ENCODE data around the gene IMP3. TPM values are rescaled to one million over a fixed set of nuclear protein-coding genes. Genes with fewer than 3 reads are reported as not detected.
A peak's percentile ranks its signal among the peaks of the same experiment; 100 is the strongest.

Gene IMP3
- total RNA-seq, 6 experiments from 2014 or later: 37.7 to 192 (median 44.4) TPM

DNA sequence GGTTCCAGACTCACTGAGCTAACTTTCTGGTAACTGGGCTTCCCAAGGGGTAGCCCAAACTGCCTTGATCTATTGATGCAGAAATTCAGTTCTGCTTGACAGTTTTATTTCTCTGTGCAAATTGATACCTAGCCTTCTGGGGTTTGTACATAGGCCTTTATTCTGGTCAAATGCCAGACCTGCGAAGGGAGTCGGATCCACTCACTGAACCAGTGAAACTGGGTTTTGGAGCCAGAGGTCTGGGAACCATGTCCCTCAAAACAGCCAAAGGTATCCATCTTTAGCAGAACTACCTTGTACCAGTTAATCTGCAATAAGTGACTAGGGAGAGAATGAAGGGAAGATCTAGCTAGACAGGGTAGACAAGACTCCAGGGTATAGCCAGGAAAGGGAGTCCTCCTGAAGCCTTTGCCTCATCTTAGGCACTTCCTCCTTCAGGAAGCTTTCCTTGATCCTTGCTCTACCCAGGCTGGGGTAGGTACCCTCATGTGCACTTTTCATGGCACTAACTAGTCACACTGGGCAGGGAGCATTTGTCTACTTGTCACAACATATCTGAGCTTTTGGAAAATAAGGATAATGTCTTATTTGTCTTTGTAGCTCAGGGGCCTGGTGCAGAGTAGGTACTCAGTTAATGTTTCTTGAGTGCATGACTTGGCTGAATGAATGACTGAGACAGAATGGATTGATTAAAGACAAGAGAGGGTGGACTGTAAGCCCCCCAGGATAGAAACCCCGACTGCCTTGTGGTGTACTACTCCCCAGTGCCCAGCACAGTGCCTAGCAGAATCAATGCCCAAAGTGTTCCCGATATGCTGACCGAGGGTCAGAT lies 6.3 kb upstream of the IMP3 start:
- 51% methylated on average over 5 of the region's 5 CpGs for WGBS (ENCODE audit: insufficient coverage, low coverage, low lambda C conversion rate, missing lambda C conversion rate)
- Histone ChIP-seq H3K36me3 (no peaks in the 10 kb centered on the region), H3K27me3 (no peaks in the 10 kb centered on the region), H3K27ac (peak overlapping the region; percentile 85 to 98 (median 96)), H3K4me1 (peaks cover 0 to 44% (median 14%) of the 10 kb centered on the region in 4 donors), H3K4me3 (peak overlapping the region; percentile 65 to 94 (median 92)), H3K9me3 (no peaks in the 10 kb centered on the region)
- ATAC-seq (no peak), DNase-seq (no peak)
- intact Hi-C loops (cut with DNase I): no loop called here
- TF ChIP-seq, protein P1, sequence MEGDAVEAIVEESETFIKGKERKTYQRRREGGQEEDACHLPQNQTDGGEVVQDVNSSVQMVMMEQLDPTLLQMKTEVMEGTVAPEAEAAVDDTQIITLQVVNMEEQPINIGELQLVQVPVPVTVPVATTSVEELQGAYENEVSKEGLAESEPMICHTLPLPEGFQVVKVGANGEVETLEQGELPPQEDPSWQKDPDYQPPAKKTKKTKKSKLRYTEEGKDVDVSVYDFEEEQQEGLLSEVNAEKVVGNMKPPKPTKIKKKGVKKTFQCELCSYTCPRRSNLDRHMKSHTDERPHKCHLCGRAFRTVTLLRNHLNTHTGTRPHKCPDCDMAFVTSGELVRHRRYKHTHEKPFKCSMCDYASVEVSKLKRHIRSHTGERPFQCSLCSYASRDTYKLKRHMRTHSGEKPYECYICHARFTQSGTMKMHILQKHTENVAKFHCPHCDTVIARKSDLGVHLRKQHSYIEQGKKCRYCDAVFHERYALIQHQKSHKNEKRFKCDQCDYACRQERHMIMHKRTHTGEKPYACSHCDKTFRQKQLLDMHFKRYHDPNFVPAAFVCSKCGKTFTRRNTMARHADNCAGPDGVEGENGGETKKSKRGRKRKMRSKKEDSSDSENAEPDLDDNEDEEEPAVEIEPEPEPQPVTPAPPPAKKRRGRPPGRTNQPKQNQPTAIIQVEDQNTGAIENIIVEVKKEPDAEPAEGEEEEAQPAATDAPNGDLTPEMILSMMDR (IDR thresholded peaks at IDR 0.05): no peak
- no peak for TF ChIP-seq POLR2A (IDR thresholded peaks at IDR 0.05)

DNA sequence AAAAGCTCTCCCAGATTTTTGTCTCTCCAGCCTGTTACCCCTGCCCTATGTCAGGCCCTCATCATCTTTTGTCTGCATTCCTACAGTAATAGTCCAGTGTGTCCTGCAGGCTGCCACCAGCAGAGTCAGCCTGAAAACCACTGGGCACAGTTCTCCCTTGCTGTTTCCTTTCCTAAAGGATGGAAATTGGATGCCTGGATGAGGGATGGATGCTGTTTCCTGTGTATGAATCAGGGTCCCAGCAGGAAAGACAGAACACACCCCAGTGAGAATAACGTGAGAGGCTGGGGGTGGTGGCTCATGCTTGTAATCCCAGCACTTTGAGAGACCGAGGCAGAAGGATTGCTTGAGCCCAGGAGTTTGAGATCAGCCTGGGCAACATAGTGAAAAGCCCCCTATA lies 4.4 kb upstream of the IMP3 start:
- Histone ChIP-seq H3K9me3 (no peaks in the 10 kb centered on the region), H3K4me1 (peaks cover 0 to 26% (median 7%) of the 10 kb centered on the region in 4 donors), H3K36me3 (no peaks in the 10 kb centered on the region), H3K27me3 (no peaks in the 10 kb centered on the region), H3K27ac (no peak overlapping the region), H3K4me3 (no peak overlapping the region)
- ATAC-seq: no peak
- WGBS (ENCODE audit: insufficient coverage, low coverage, low lambda C conversion rate, missing lambda C conversion rate): 81% methylated on average over 2 of the region's 2 CpGs
- no peak for TF ChIP-seq POLR2A (IDR thresholded peaks at IDR 0.05)
- TF ChIP-seq, protein P1 (IDR thresholded peaks at IDR 0.05): no peak
- DNase-seq: no peak
- intact Hi-C loops (cut with DNase I): no loop called here

DNA sequence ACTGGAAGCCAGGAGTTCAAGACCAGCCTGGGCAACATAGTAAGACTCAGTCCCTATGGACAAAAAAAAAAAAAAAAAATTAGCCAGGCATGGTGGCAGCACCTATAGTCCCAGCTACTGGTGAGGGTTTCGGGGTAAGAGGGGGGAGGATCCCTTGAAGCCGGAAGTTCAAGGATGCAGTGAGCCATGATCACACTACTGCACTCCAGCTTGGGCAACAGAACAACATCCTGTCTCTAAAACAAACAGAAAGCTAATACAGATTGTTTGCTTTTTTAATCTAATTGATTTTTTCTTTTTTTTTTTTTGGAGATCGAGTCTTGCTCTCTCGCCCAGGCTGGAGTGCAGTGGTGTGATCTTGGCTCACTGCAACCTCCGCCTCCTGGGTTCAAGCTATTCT lies 1.6 kb upstream of the IMP3 start:
- Histone ChIP-seq H3K27ac (peak overlapping the region in 1 of 3 donors; percentile 99), H3K9me3 (no peaks in the 10 kb centered on the region), H3K36me3 (no peaks in the 10 kb centered on the region), H3K27me3 (no peaks in the 10 kb centered on the region), H3K4me3 (no peak overlapping the region), H3K4me1 (peaks cover 0 to 40% (median 13%) of the 10 kb centered on the region in 4 donors)
- intact Hi-C loops (cut with DNase I): no loop called here
- ATAC-seq (peak; percentile 9 to 45 (median 26)), DNase-seq (no peak)
- 16% methylated on average over 5 of the region's 5 CpGs for WGBS (ENCODE audit: insufficient coverage, low coverage, low lambda C conversion rate, missing lambda C conversion rate)
- TF ChIP-seq, protein P1 (IDR thresholded peaks at IDR 0.05): no peak
- TF ChIP-seq POLR2A (IDR thresholded peaks at IDR 0.05): peak; percentile 23

DNA sequence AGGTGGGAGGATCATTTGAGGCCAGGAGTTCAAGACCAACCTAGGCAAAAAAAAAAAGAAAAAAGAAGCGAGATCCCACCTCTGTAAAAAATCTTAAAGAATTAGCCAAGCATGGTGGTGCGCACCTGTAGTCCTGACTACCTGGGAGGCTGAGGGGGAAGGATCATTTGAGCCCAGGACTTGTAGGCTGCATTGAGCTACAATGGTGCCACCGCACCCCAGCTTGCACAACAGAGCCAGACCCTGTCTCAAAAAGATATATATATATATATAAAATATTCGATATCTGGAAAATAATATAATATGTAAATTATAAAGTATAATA lies 1.1 kb upstream of the IMP3 start:
- TF ChIP-seq POLR2A (IDR thresholded peaks at IDR 0.05): no peak
- no peak overlapping the region for H3K4me3 ChIP-seq
- ATAC-seq (no peak), DNase-seq (no peak)
- peaks cover 0 to 36% (median 13%) of the 10 kb centered on the region in 4 donors for H3K4me1 ChIP-seq
- H3K27ac ChIP-seq: peak overlapping the region; percentile 94 to 99 (median 97)
- H3K36me3 ChIP-seq: no peaks in the 10 kb centered on the region
- 100% methylated on average over 3 of the region's 4 CpGs for WGBS (ENCODE audit: insufficient coverage, low coverage, low lambda C conversion rate, missing lambda C conversion rate)
- no peaks in the 10 kb centered on the region for H3K27me3 ChIP-seq
- H3K9me3 ChIP-seq: no peaks in the 10 kb centered on the region
- intact Hi-C loops (cut with DNase I): no loop called here

DNA sequence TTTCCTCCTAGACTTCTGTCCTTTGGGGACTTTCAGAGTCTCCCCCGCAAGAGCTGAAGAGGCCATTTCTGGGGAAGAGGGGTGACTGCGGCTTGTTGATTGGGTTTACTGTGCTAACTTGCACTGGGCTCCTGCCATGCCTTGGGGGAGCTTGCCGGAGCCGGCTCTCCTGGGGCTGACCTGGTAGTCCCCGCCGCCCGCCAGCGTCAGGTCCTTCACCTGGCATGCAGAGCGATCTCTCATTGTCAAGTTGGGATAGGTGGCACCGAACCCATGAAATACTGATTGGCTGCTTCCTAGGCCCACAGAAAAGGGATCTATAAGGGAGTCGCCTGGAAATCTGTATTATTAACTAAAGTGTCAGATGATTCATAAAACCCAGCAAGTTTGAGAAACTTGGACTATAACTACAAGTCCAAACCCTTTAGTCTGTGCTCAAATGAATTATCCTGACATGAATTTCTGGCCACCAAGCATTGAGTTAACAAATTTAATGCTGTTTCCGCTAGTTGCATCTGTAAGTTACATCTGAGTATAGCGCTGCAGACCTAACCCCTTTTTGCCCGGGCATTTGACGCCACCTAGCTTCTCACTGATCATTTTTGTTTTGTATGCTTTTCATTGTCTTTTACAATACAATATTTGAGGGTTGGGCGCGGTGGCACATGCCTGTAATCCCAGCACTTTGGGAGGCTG lies 607 bp upstream of the IMP3 start:
- 12% methylated on average over 12 of the region's 17 CpGs for WGBS (ENCODE audit: insufficient coverage, low coverage, low lambda C conversion rate, missing lambda C conversion rate)
- intact Hi-C loops (cut with DNase I): no loop called here
- Histone ChIP-seq H3K9me3 (no peaks in the 10 kb centered on the region), H3K4me3 (peak overlapping the region; percentile 94 to 99 (median 96)), H3K36me3 (no peaks in the 10 kb centered on the region), H3K27me3 (no peaks in the 10 kb centered on the region), H3K4me1 (peaks cover 0 to 33% (median 13%) of the 10 kb centered on the region in 4 donors), H3K27ac (peak overlapping the region; percentile 94 to 99 (median 97))
- peak; percentile 11 to 42 (median 34) for ATAC-seq
- peak; percentile 46 to 71 (median 65) for DNase-seq
- TF ChIP-seq, protein P1 (IDR thresholded peaks at IDR 0.05): peak in 3 of 4 donors; percentile 9 to 20 (median 19)
- TF ChIP-seq POLR2A (IDR thresholded peaks at IDR 0.05): no peak
